Measurements from ENCODE around the gene RECK. TPM values are rescaled to one million over a fixed set of nuclear protein-coding genes. Genes with fewer than 3 reads are reported as not detected.
"Not testable (repeated sequence)": the region's sequence is repeated elsewhere in the genome, so short reads cannot be mapped to it uniquely, and the experiment has no call there.

Gene RECK
- total RNA-seq, 2 experiments from 2014 or later = 4.2 to 4.4 TPM

- CTCF ChIA-PET = interaction anchor here (0.7 to 1.3 kb wide), 2 partner anchors 38 to 172 kb away, joined by 3 to 4 read pairs; no protein-coding TSS in a partner anchor
- POLR2A ChIA-PET = no interaction called here
These were observed 8.9 kb downstream of the RECK start for GRCh38 chr9:36045610-36046009.

GRCh38 chr9:36046923-36047322 lies 10.2 kb downstream of the RECK start:
- POLR2A ChIA-PET = no interaction called here

DNA sequence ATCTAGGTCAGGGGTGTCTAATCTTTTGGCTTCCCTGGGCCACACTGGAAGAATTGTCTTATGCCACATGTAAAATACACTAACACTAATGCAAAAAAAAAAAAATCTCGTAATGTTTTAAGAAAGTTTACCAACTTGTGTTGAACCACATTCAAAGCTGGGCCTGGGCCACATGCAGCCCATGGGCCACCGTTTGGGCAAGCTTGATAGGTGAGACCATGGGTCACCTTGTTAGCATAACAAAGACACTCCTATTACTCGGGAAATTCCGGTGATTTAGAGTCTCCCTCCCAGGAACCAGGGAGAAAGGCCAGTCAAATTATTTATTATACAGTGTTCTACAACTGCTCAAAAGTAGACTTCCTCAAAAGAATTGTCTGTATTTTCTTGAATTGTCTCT lies 12.7 kb downstream of the RECK start:
- POLR2A ChIA-PET = interaction anchor here (0.6 kb wide), 1 partner anchor 697 kb away, joined by 3 read pairs; no protein-coding TSS in a partner anchor
- CTCF ChIA-PET = no interaction called here

More at GRCh38 chr9:36046923-36047322, 10.2 kb downstream of the RECK start:
- CTCF ChIA-PET = no interaction called here

DNA sequence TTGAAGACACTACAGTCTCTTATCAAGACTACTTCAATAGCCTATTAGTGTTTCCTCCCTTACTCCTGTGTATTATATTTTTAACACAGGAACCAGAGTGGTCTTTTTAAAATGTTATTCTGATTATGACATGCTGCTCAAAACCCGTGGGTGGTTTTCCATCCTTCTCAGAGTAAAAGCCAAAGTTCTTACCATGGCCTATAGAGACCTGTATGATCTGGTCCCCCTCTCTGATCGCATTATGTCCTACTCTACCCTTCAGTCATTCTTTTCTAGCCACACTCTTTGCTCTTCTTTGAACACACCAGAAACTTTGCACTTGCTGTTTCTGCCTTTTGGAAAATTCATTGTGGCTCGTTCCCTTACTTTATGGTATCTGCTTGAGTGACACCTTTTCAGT lies 13.8 kb downstream of the RECK start:
- POLR2A ChIA-PET = no interaction called here
- CTCF ChIA-PET = interaction anchor here (1.3 kb wide), 1 partner anchor 42 kb away, joined by 4 read pairs; no protein-coding TSS in a partner anchor

GRCh38 chr9:36051317-36051716 lies 14.6 kb downstream of the RECK start:
- CTCF ChIA-PET = interaction anchor here (0.6 to 1.3 kb wide), 2 partner anchors 43 to 1880 kb away, joined by 3 to 4 read pairs; no protein-coding TSS in a partner anchor
- POLR2A ChIA-PET = interaction anchor here (0.8 kb wide), 1 partner anchor 15 kb away, joined by 4 read pairs; the partner anchor contains the start of gene RECK

- ChIA-PET POLR2A (no interaction called here), CTCF (interaction anchor here (0.7 kb wide), 1 partner anchor 149 kb away, joined by 4 read pairs; no protein-coding TSS in a partner anchor)
These were observed 17.3 kb downstream of the RECK start for GRCh38 chr9:36053971-36054370.

GRCh38 chr9:36056896-36057295 lies 20.2 kb downstream of the RECK start:
- POLR2A ChIA-PET = no interaction called here

GRCh38 chr9:36063804-36064447 lies 27.2 kb downstream of the RECK start:
- CTCF ChIA-PET = interaction anchor here (0.5 kb wide), 1 partner anchor 160 kb away, joined by 4 read pairs; no protein-coding TSS in a partner anchor
- POLR2A ChIA-PET = no interaction called here

More at GRCh38 chr9:36056896-36057295, 20.2 kb downstream of the RECK start:
- CTCF ChIA-PET = interaction anchor here (0.5 kb wide), 1 partner anchor 1892 kb away, joined by 3 read pairs; no protein-coding TSS in a partner anchor

DNA sequence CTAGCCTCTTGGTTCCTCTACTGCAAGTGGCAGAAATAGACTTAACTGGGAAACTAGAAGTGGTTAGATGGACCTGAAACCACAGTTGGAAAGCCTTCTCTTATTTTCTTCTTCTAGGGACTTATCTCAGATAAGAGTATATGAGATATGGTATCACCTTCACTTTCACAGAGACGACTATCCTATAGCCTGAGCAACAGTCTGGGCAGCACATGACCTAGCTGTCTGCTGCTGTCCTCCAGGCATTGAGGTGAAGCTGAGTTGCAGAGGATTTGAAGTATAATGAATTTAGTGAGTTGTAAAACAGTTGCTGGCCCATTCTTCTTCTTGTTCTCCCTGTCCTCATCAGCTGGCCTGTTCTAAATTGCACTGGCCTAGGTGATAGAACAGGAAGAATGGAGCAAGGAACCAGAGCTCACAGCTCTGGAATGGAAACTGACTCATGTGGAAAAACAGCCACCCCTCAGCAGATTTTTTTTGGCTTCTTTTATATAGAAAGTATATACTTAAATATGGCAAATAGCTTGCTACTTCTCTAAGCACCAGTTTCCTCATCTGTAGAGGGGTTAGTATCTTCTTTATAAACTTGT lies 27.8 kb downstream of the RECK start:
- CTCF ChIA-PET = interaction anchor here (0.5 kb wide), 1 partner anchor 161 kb away, joined by 4 read pairs; no protein-coding TSS in a partner anchor
- POLR2A ChIA-PET = no interaction called here

GRCh38 chr9:36074055-36074454 lies 37.3 kb downstream of the RECK start:
- ChIA-PET POLR2A (no interaction called here), CTCF (interaction anchor here (0.8 to 1.1 kb wide), 2 partner anchors 51 to 92 kb away, joined by 3 read pairs; no protein-coding TSS in a partner anchor)

DNA sequence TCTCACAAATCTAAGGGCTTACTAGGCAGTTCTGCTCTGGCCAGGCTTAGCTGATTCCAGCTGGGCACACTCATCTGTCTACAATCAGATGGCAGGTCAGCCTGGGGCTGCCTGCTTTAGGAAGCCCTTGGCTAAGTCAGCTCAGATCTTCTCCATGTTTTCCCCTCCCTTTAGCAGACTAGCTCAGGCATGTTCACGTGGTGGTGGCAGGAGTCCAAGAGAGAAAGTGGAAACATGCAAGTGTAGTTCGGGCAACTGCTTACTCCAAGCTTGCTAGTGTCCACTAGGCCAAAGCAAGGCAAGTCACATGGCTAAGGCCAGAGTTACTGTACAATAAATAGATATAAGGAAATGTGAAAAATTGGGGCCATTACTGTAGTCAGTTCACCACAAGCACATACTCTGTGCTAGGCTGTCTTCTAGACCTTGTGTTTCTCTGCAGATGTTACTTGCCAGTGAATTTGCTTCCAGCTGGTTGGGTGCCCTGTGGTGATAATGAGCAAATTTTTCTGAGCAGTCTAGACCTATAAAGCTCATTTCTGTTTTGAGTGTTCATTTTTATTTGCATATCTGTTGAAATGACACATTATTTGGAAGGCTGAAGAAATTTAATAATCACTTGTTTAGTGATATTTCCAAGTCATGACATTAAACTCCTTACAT lies 38.3 kb downstream of the RECK start:
- ChIA-PET CTCF (interaction anchor here (0.8 kb wide), 1 partner anchor 91 kb away, joined by 3 read pairs; no protein-coding TSS in a partner anchor), POLR2A (no interaction called here)

- POLR2A ChIA-PET = no interaction called here
- CTCF ChIA-PET = no interaction called here
These were observed 41.3 kb downstream of the RECK start for GRCh38 chr9:36078051-36078450.

DNA sequence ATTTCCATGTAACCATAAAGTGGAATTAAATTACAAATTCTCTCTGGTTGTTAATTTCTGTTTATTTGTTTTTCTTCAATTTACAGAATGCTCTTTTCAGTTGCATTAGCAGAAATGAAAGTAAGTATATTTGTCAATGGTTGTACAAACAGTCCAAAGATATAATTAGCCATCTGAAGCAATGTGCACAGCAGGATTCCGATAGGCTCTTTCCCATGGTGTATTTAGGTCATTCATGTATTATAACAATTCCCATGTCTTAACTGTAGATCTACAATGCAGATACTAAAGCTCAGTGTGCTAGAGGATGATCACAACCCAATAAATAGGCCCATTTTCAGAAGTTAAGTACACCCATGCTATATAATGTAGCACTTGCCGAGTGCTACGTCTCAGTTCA lies 43.8 kb downstream of the RECK start:
- ChIA-PET POLR2A (no interaction called here), CTCF (no interaction called here)

GRCh38 chr9:36082931-36083330 lies 46.2 kb downstream of the RECK start:
- CTCF ChIA-PET = no interaction called here
- POLR2A ChIA-PET = no interaction called here

GRCh38 chr9:36086442-36086841 lies 49.7 kb downstream of the RECK start:
- ChIA-PET CTCF (interaction anchor here (1.0 kb wide), 1 partner anchor 79 kb away, joined by 3 read pairs; no protein-coding TSS in a partner anchor), POLR2A (no interaction called here)

GRCh38 chr9:36087054-36087453 lies 50.3 kb downstream of the RECK start:
- CTCF ChIA-PET = interaction anchor here (0.8 to 1.4 kb wide), 2 partner anchors 15 to 79 kb away, joined by 3 to 4 read pairs; no protein-coding TSS in a partner anchor
- POLR2A ChIA-PET = not testable (repeated sequence)

DNA sequence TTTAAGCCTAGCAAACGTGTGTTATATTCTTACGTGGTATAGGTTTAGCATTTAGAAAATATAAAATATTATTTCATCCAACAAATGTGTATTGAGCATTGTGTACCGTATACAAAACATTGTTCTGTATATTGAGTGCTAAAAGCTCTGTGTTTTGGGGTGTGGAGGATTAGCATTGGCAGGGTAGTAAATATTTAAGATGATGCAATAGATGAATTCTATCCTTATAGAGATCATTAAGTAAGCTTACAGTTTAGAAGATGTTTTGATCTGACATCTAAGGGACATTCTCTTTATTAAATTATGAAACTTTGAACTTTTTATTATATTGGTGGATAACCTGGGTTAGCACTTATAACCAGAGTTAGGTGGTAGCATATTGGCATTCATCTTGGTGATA lies 51.3 kb downstream of the RECK start:
- POLR2A ChIA-PET = no interaction called here
- CTCF ChIA-PET = interaction anchor here (0.8 to 1.5 kb wide), 3 partner anchors 14 to 80 kb away, joined by 3 to 4 read pairs (median 4); no protein-coding TSS in a partner anchor

GRCh38 chr9:36091026-36091953 lies 54.6 kb downstream of the RECK start:
- POLR2A ChIA-PET = interaction anchor here (0.7 kb wide), 1 partner anchor 12 kb away, joined by 3 read pairs; no protein-coding TSS in a partner anchor
- CTCF ChIA-PET = interaction anchor here (1.0 to 1.2 kb wide), 3 partner anchors 11 to 215 kb away, joined by 3 to 6 read pairs (median 3); no protein-coding TSS in a partner anchor

- ChIA-PET CTCF (interaction anchor here (1.0 to 1.2 kb wide), 3 partner anchors 11 to 214 kb away, joined by 3 to 6 read pairs (median 3); no protein-coding TSS in a partner anchor), POLR2A (no interaction called here)
These were observed 55.3 kb downstream of the RECK start for GRCh38 chr9:36092014-36092413.

Data from activated CD8-positive, alpha-beta memory T cell treated with anti-CD3 and anti-CD28 coated beads for 36 hours (primary cell).